T-helper 1 cell treated with Interleukin-12 subunit alpha and Interleukin-12 subunit beta and Interleukin-4 antibody, amounts not matched to agents 30 ng/mL and 1 ng/mL, for 36 hours (primary cell): ENCODE measurements around the gene EXO1. TPM values are rescaled to one million over a fixed set of nuclear protein-coding genes. Genes with fewer than 3 reads are reported as not detected.
"Not testable (repeated sequence)": the region's sequence is repeated elsewhere in the genome, so short reads cannot be mapped to it uniquely, and the experiment has no call there.

Experiments
- intact Hi-C: fragments of 100-400 bp; cut with micrococcal nuclease; formaldehyde crosslinking; loops from one replicate; pipeline ENCODE4 v1.15.1; 2024
- total RNA-seq: library from RNA; stranded (reverse); gene quantifications from 2 replicates; pipeline ENCODE4 v1.2.3, GENCODE V29; 2022

Gene EXO1
- total RNA-seq, 1 donor from 2014 or later, result 30.7 TPM

GRCh38 chr1:241834733-241835377, 13.1 kb upstream of the EXO1 start:
- intact Hi-C loops, result loop anchor here (1.0 kb wide), 2 partner anchors 224 to 304 kb away; no protein-coding TSS in a partner anchor

DNA sequence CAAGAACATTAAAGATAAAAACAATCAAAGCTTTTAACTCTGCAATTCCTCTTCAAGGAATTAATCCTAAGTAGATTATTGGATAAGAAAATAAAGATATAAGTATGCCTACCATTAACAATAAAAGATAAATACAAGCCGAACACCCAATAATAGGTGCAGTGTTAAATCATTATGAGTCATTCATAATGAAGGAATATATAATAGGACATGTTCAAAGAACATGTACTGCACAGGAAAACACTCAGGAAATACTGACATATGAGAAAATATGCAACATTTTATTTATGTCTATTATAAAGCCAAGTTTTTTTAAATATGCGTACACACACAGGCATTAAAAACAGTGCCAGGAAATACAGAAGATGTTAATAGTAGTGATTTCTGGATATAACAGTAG, 11.1 kb upstream of the EXO1 start:
- intact Hi-C loops, result no loop called here

DNA sequence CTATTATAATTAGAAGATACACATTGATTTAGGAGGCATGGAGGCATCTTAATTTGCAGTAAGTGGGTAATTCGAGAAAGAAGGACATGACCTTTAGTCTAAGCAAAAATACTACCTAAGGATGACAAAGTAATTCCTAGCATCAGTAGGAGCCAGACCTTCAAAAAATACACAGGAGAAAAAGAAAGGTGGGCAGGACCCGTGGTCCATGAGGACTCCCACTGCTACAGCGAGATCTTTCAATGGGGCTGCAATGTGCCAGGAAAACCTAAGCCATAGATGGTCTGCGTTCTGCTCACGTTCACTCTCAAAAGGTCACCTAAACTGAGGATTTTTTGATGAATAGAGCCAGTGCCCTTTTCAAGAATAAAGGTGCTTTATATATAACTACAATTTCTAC, 10.6 kb upstream of the EXO1 start:
- intact Hi-C loops, result no loop called here

- intact Hi-C loops, result no loop called here
These were observed 10.1 kb upstream of the EXO1 start for GRCh38 chr1:241837901-241838300.

DNA sequence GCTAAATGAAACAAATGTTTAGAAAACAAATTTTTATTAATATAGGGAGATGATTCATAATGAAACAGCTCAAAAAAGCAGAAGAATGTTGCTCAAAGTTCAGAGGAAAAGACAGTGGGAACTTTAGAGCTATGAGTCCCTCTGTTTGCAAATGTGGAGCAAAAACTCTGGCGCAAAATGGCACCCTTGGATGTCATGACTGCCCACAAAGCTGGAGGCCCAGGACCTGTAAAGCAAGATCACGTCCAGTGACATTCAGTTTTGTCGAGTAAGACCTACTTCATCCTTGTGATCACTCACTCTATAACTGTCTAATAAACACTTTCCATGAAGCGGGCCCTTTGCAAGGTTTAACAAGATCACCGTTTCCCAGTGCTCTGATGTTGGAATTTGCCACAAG, 9.1 kb upstream of the EXO1 start:
- intact Hi-C loops, result no loop called here

GRCh38 chr1:241839369-241839979, 8.5 kb upstream of the EXO1 start:
- intact Hi-C loops, result no loop called here

DNA sequence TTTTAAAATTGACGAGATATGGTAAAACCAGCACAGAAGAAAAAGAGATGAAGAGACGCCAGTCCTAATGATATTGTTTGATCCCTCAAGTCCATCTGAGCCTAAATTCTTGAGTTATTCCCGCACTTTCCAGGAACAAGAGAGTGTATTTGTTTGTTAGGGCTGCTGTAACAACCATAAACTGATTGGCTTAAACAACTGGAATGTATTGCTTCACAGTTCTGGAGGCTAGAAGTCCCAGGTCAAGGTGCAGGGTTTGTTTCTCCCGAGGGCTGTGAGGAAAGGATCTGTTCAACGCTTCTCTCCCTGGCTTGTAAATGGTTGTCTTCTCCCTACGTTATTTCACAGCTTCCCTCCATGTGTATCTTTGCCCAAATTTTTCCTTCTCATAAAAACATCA, 7.8 kb upstream of the EXO1 start:
- intact Hi-C loops, result no loop called here

DNA sequence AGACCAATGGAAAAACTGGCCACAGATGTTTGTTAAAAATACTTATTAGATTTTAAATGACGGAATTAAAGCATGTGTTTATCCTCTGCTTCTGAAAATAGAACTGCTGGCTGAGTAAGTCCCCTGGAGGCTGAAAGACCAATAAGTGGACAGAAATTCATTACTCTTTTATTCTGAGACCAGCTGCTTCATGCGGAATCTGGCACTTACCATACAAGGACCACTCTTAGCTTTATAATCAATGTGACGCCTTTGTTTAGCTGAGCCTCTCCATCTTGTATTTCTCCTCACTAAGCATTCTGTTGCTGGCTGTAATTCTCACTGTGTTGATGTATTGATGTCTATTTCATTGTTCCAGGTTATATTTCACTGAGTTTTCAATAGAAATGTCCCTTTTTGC, 6.3 kb upstream of the EXO1 start:
- intact Hi-C loops, result no loop called here

DNA sequence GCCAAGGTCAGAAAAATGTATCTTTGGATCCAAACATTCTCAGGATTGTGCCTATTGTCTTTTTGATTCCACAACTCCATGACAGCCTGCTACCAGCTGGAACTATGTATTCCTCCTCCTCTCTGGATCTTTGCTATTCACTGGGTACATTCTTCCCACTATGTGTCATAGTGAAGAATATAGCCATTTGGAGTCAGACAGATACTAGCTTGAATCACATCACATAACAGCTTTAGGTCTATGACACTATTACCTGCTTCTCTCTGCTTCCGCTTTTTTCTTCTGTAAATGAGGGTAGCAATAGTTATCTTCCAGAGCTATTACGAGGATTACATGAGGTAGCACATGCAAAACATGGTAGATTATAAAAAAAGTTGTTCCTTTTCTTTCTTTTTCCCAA, 5.4 kb upstream of the EXO1 start:
- intact Hi-C loops, result no loop called here

- intact Hi-C loops, result no loop called here
These were observed 3.4 kb upstream of the EXO1 start for GRCh38 chr1:241844593-241844992.

- intact Hi-C loops, result loop anchor here (5.0 kb wide), 1 partner anchor 151 kb away; the partner anchor contains the start of gene MAP1LC3C
These were observed 1.6 kb upstream of the EXO1 start for GRCh38 chr1:241846375-241846774.

DNA sequence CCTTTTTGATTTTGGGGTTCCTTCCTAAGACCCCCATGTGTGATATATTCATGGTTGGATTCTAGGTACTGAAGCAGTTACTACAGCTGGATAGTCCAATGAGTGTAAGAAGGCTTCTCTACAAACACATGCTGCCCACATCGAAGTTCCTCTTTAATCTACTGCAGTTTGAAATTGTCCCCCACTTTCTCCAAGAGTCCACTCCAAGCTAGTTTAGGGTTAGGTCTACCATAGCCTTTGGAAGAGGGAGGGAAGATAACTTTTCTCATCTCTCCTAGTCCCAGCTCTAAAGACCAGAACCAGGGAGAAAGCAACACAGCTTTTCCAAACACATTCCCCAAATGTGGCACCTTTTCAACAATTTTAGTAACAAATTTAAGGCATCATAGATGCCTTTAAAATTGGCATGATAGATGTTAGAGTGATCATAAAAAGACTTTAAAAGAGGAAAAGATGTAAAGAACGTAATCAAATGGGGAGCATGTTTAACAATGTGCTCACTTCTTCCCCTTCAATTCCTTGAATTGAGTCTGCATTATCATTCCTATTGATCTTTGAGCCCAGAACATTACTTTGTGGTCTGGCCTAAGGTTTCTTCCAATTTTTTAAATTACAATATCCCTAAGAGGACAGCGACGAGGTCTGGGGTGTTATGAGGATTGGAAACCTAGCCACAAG, 1.0 kb upstream of the EXO1 start:
- intact Hi-C loops, result loop anchor here (1.0 to 5.0 kb wide), 7 partner anchors 150 to 1408 kb away; partner anchors contain the start of genes CEP170, CHML, FH and MAP1LC3C

- intact Hi-C loops, result loop anchor here (1.0 to 5.0 kb wide), 7 partner anchors 150 to 1408 kb away; partner anchors contain the start of genes CEP170, CHML, FH and MAP1LC3C
These were observed 536 bp upstream of the EXO1 start for GRCh38 chr1:241847540-241847795.

DNA sequence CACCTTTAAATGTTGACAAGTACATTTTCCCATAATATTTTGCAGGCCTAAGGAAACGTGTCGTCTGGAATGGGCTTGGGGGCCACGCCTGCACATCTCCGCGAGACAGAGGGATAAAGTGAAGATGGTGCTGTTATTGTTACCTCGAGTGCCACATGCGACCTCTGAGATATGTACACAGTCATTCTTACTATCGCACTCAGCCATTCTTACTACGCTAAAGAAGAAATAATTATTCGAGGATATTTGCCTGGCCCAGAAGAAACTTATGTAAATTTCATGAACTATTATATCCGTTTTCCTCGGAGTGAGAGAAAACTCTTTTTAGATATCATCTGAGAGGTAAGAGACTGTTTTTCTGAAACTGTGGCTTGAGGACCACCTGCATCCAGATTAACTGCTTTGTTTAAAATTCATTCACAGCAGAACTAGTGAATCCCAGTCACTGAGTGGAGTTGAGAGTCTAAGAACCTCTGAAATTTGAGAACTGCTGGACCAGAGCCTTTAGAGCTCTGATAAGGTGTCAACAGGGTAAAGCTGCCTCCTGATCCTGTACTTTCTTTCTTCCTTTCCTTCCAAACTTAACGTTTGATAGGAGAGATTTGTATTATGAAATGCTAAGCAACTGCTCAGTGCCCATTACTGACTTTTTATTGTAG, 811 bp downstream of the EXO1 start:
- intact Hi-C loops, result loop anchor here (5.0 kb wide), 1 partner anchor 148 kb away; the partner anchor contains the start of gene MAP1LC3C

GRCh38 chr1:241849345-241849695, 1.3 kb downstream of the EXO1 start:
- intact Hi-C loops, result loop anchor here (5.0 kb wide), 1 partner anchor 148 kb away; the partner anchor contains the start of gene MAP1LC3C

GRCh38 chr1:241855545-241856140, 7.6 kb downstream of the EXO1 start:
- intact Hi-C loops, result not testable (repeated sequence)

DNA sequence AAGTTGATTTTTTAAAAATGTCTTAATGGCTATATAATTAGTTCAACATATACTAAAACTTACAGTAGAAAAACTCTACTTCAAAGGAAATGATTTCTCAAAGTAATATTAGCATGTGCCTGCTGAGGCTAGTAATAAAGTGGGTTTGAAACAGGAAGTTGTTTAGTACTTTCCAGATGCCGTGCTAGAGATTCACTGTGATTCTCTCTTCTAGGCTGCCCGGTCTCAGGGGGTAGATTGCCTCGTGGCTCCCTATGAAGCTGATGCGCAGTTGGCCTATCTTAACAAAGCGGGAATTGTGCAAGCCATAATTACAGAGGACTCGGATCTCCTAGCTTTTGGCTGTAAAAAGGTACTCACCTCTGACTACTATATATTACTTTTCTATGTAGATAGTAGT, 9.1 kb downstream of the EXO1 start:
- intact Hi-C loops, result no loop called here

DNA sequence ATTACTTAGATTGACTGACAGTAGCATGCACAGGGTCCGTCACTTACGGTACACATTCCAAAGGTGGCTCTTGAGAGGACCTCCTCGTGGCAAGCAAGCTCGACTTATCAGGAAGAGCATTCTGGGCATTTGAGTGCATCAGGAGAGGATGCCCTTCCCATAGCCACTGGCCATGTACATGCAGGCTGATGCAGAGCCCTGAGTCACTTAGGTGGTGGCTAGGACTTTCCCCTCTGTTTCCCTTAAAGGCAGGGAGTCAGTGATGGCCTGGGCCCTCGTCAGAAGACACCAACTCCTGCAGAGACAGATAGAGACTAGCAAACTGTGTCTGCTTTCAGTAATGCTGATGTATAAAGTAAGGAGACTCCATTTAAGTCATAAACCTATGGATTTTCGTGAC, 12.9 kb downstream of the EXO1 start:
- intact Hi-C loops, result no loop called here

- intact Hi-C loops, result no loop called here
These were observed 21.0 kb downstream of the EXO1 start for GRCh38 chr1:241869022-241869421.

DNA sequence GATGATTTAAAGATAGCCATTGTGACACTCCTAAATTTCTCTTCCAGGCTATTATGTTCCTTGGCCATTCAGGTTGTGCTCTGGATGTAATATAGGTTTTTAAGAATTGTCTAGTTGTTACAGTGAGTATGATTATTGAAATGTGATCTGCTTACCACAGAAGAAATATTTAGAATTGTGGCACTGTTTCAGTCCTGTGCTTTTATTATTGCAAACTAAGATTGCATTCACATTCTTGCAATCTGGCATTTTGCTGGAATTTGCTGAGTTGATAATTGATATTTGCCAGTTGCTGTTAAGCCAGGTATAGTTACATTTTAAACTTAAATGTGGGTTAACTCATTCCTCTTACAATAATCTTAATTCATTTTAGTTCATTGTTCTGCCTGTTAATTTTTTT, 22.3 kb downstream of the EXO1 start:
- intact Hi-C loops, result no loop called here

DNA sequence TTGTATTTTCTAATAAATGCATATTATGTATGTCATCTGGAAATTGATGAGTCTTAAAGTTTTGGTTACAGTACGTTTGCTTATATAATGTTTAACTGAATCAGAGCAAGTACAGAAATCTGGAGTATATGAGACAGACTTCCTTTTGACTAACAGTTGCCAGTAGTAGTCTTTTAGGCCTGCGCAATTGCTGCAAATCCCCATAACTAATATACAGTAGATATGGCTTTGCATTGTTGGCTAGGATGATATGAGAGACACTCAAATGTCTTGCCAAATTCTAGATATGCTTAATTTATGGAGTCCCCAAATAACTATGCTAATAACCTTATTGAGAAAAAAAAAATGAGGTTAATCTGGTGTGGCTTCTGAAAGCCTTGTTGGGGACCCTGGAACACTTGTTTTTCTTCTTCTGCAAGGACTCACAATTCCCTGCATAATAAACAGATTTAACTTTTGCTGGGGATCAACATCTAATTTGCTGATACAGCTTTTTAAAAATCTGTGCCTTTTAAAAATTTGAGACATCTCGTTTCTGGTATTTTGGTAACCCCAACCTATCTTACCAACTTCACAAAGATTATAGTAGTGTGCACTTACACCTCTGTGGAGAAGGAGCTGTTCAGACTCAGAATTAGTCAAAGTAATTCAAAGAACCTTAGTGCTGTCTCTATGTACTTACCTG, 22.9 kb downstream of the EXO1 start:
- intact Hi-C loops, result no loop called here
